Duodenal mucosa (tissue), 2 donors: ENCODE results near the gene VSIR.

Experiments
- H3K27ac ChIP-seq: one replicate; pipeline ENCODE4 v1.7.0; 2013; ENCODE audit warnings: low read depth, low read length
- H3K27me3 ChIP-seq, 2 donors: one replicate each; pipeline ENCODE4 v1.7.0; 2013; ENCODE audit warnings: low read length in 2 of 2, control low read depth in 1 of 2; ENCODE audit not compliant: insufficient read depth in 2 of 2, control insufficient read depth in 1 of 2
- H3K36me3 ChIP-seq, 2 donors: one replicate each; pipeline ENCODE4 v1.7.0; 2013; ENCODE audit warnings: low read length in 2 of 2, control low read depth in 1 of 2; ENCODE audit not compliant: insufficient read depth in 2 of 2, control insufficient read depth in 1 of 2
- H3K4me1 ChIP-seq, 2 donors: one replicate each; pipeline ENCODE4 v1.7.0; 2013; ENCODE audit warnings: low read length in 2 of 2, control low read depth in 1 of 2; ENCODE audit not compliant: insufficient read depth in 2 of 2, control insufficient read depth in 1 of 2
- H3K4me3 ChIP-seq, 2 donors: one replicate each; pipeline ENCODE4 v1.7.0; 2013; ENCODE audit warnings: low read length in 2 of 2, low read depth in 1 of 2
- H3K9ac ChIP-seq, 2 donors: one replicate each; pipeline ENCODE4 v1.7.0; 2013; ENCODE audit warnings: low read length in 2 of 2, low read depth in 1 of 2
- H3K9me3 ChIP-seq, 2 donors: one replicate each; pipeline ENCODE4 v1.7.0; 2013; ENCODE audit warnings: low read length in 2 of 2, control low read depth in 1 of 2; ENCODE audit not compliant: control insufficient read depth in 1 of 2

Gene VSIR

GRCh38 chr10:71727738-71728737 lies 45.3 kb downstream of the VSIR start:
- Histone ChIP-seq H3K27ac (peak overlapping the region; percentile 69), H3K4me3 (peak overlapping the region; percentile 24 to 31), H3K4me1 (peaks cover 49 to 51% of the 10 kb centered on the region in 2 donors), H3K27me3 (no peaks in the 10 kb centered on the region), H3K9ac (peak overlapping the region; percentile 63 to 67), H3K9me3 (no peaks in the 10 kb centered on the region), H3K36me3 (no peaks in the 10 kb centered on the region)

GRCh38 chr10:71727105-71727737 lies 46.1 kb downstream of the VSIR start:
- no peaks in the 10 kb centered on the region for H3K27me3 ChIP-seq
- peak overlapping the region; percentile 69 for H3K27ac ChIP-seq
- H3K4me1 ChIP-seq = peaks cover 49 to 51% of the 10 kb centered on the region in 2 donors
- peak overlapping the region in 1 of 2 donors; percentile 31 for H3K4me3 ChIP-seq
- H3K9ac ChIP-seq = peak overlapping the region; percentile 63 to 67
- no peaks in the 10 kb centered on the region for H3K9me3 ChIP-seq
- no peaks in the 10 kb centered on the region for H3K36me3 ChIP-seq

DNA sequence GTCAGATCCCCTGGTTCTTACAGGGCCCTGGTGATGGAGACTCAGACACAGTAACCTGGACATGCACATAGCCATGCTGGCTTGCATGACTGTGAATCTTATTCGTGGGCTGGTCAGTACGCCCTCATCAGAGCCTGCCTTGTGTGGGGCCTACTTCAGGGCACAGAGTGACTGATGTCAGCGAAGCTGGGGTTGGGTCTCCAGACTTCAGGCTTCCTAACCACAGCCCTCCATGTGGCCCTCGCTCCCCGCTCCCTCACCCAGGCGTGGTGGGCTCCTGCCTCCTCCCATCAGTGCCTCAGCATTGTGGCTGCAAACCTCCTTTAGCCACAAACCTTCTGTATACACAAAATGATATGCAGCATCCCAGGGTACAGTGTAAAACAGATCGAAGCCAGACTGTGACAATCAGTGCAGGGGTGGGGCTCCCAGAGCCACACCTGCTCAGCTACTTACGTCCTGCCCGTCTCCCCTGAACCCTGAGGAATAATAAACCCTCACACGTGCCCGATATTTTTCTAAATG lies 46.7 kb downstream of the VSIR start:
- peaks cover 49 to 51% of the 10 kb centered on the region in 2 donors for H3K4me1 ChIP-seq
- H3K9ac ChIP-seq = peak overlapping the region in 1 of 2 donors; percentile 19
- H3K27ac ChIP-seq = peak overlapping the region; percentile 69
- peak overlapping the region in 1 of 2 donors; percentile 1 for H3K4me3 ChIP-seq
- H3K9me3 ChIP-seq = no peaks in the 10 kb centered on the region
- no peaks in the 10 kb centered on the region for H3K36me3 ChIP-seq
- H3K27me3 ChIP-seq = no peaks in the 10 kb centered on the region

- Histone ChIP-seq H3K9ac (peak overlapping the region in 1 of 2 donors; percentile 19), H3K4me3 (peak overlapping the region in 1 of 2 donors; percentile 1), H3K4me1 (peaks cover 49 to 51% of the 10 kb centered on the region in 2 donors), H3K27ac (peak overlapping the region; percentile 16), H3K27me3 (no peaks in the 10 kb centered on the region), H3K36me3 (no peaks in the 10 kb centered on the region), H3K9me3 (no peaks in the 10 kb centered on the region)
Measured at GRCh38 chr10:71725998-71726579, 47.2 kb downstream of the VSIR start.

DNA sequence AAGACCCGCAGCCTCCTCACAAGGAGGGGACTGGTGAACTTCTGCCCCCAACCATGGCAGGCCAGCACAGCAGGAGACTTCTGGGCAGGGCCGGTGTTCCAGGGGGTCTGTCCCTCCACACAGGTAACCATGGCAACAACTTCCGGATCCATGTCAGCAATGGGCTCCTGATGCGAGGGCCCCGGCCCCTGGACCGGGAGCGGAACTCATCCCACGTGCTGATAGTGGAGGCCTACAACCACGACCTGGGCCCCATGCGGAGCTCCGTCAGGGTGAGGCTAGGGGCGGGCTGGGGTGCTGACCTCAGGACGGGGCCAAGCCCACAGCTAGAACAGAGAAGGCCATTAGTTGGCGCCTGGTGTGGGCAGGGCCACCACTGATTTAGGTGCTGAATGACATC lies 48.1 kb downstream of the VSIR start:
- Histone ChIP-seq H3K4me3 (no peak overlapping the region), H3K9me3 (no peaks in the 10 kb centered on the region), H3K36me3 (no peaks in the 10 kb centered on the region), H3K27ac (no peak overlapping the region), H3K27me3 (no peaks in the 10 kb centered on the region), H3K4me1 (peaks cover 44 to 47% of the 10 kb centered on the region in 2 donors), H3K9ac (peak overlapping the region in 1 of 2 donors; percentile 19)

- no peaks in the 10 kb centered on the region for H3K36me3 ChIP-seq
- H3K4me3 ChIP-seq = no peak overlapping the region
- no peaks in the 10 kb centered on the region for H3K27me3 ChIP-seq
- no peak overlapping the region for H3K27ac ChIP-seq
- peaks cover 41 to 44% of the 10 kb centered on the region in 2 donors for H3K4me1 ChIP-seq
- no peak overlapping the region for H3K9ac ChIP-seq
- no peaks in the 10 kb centered on the region for H3K9me3 ChIP-seq
Measured at GRCh38 chr10:71724539-71724938, 48.8 kb downstream of the VSIR start.

DNA sequence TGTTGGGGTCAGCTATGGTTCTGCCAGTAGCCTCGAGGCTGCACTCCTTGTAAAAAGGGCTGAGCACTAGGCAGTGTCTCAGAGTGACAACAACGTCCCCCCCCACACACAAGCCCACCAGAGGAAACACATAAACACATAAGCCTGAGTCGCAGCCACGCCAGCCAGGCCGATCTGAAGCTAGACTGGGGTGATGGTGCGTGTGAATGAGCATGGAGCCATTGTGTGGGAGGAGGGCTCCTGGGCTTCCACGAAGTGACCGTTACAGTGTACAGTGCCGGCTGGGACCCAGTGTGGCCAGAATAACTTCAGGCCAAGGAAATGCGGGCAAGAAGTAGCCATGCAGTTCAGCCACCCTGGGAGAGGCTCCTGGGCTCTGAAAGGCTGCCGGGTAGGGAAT lies 50.0 kb downstream of the VSIR start:
- H3K36me3 ChIP-seq = no peaks in the 10 kb centered on the region

GRCh38 chr10:71722849-71723248 lies 50.5 kb downstream of the VSIR start:
- Histone ChIP-seq H3K4me1 (peaks cover 24 to 27% of the 10 kb centered on the region in 2 donors), H3K9me3 (no peaks in the 10 kb centered on the region), H3K9ac (no peak overlapping the region), H3K27ac (no peak overlapping the region), H3K36me3 (no peaks in the 10 kb centered on the region), H3K4me3 (no peak overlapping the region), H3K27me3 (no peaks in the 10 kb centered on the region)

More for the DNA sequence above, 50.0 kb downstream of the VSIR start:
- H3K27ac ChIP-seq = no peak overlapping the region
- H3K27me3 ChIP-seq = no peaks in the 10 kb centered on the region
- peaks cover 29 to 32% of the 10 kb centered on the region in 2 donors for H3K4me1 ChIP-seq
- H3K9ac ChIP-seq = no peak overlapping the region
- H3K9me3 ChIP-seq = no peaks in the 10 kb centered on the region
- H3K4me3 ChIP-seq = no peak overlapping the region

DNA sequence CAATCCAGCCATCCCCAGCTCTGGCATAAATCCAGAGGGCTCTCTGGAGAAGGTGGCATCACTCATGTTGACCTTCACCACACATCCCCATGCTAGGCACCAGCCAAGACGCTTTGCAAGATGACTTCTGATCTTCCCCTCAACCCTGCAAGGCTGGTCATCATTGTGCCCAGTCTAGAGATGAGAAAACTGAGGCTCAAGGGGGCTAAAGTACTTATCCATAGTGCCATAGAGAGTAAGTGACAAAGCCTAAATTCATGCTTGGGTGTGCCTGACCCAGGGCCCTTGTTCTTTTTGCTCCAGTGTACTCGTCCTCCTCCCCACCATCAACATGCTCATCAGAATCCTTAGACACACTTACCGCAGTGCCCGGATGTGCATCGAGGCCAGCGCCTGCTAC lies 52.0 kb downstream of the VSIR start:
- H3K36me3 ChIP-seq = no peaks in the 10 kb centered on the region
- peaks cover 9 to 12% of the 10 kb centered on the region in 2 donors for H3K4me1 ChIP-seq
- no peaks in the 10 kb centered on the region for H3K27me3 ChIP-seq
- H3K27ac ChIP-seq = no peak overlapping the region
- H3K9ac ChIP-seq = no peak overlapping the region
- no peaks in the 10 kb centered on the region for H3K9me3 ChIP-seq
- no peak overlapping the region for H3K4me3 ChIP-seq
